Measurements from ENCODE around the gene ZNF783. TPM values are rescaled to one million over a fixed set of nuclear protein-coding genes. Genes with fewer than 3 reads are reported as not detected.

The ZNF783 gene
- polyA plus RNA-seq, 2 of the 4 experiments (the other 2 are of a cell fraction): 7.4 to 8.0 TPM

GRCh38 chr7:149310113-149310836 lies 48.3 kb downstream of the ZNF783 start:
- CTCF ChIA-PET: interaction anchor here (0.6 to 4.7 kb wide), 23 partner anchors 8 to 1565 kb away, joined by 3 to 25 read pairs (median 4); partner anchors contain the start of gene ZNF783
- peak; percentile 95 for ATAC-seq
- POLR2A ChIA-PET: interaction anchor here (0.8 to 2.0 kb wide), 3 partner anchors 48 to 113 kb away, joined by 3 to 13 read pairs (median 3); partner anchors contain the start of gene ZNF783
- H3K27ac ChIP-seq: no peak overlapping the region
- H3K4me1 ChIP-seq: no peaks in the 10 kb centered on the region
- H3K4me2 ChIP-seq: no peak overlapping the region
- H3K4me3 ChIP-seq: no peak overlapping the region
- FAIRE-seq: peak; percentile 61
- WGBS (ENCODE audit: missing lambda C conversion rate): 67% methylated on average over 3 of the region's 3 CpGs
- H3K9me3 ChIP-seq: no peaks in the 10 kb centered on the region
- DNase-seq (ENCODE audit: low read depth in 1 of 2, low spot score in 1 of 2): peak; percentile 87 to 88
- no peak for TF ChIP-seq BHLHE40 (IDR thresholded peaks at IDR 0.05; ENCODE audit: low read depth, low read length)
- no peak for TF ChIP-seq EP300 (IDR thresholded peaks at IDR 0.05)
- TF ChIP-seq ZSCAN20 (CRISPR knock-in tag; IDR thresholded peaks at IDR 0.05): no peak
- TF ChIP-seq EHF (CRISPR knock-in tag; IDR thresholded peaks at IDR 0.05): no peak
- no peak for TF ChIP-seq MAZ (IDR thresholded peaks at IDR 0.05; ENCODE audit: borderline replicate concordance, low read depth, low read length)
- TF ChIP-seq ZFP36 (IDR thresholded peaks at IDR 0.05; ENCODE audit: borderline replicate concordance, partially characterized antibody): no peak
- TF ChIP-seq NPAS2 (CRISPR knock-in tag; IDR thresholded peaks at IDR 0.05; ENCODE audit: borderline replicate concordance): no peak
- no peak for TF ChIP-seq FOXS1 (CRISPR knock-in tag; IDR thresholded peaks at IDR 0.05)
- TF ChIP-seq POLR2AphosphoS2 (conservative IDR thresholded peaks at IDR 0.05; ENCODE audit: low read length): no peak
- TF ChIP-seq, protein P1, sequence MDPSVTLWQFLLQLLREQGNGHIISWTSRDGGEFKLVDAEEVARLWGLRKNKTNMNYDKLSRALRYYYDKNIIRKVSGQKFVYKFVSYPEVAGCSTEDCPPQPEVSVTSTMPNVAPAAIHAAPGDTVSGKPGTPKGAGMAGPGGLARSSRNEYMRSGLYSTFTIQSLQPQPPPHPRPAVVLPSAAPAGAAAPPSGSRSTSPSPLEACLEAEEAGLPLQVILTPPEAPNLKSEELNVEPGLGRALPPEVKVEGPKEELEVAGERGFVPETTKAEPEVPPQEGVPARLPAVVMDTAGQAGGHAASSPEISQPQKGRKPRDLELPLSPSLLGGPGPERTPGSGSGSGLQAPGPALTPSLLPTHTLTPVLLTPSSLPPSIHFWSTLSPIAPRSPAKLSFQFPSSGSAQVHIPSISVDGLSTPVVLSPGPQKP (IDR thresholded peaks at IDR 0.05; ENCODE audit: low read depth, low read length): no peak
- TF ChIP-seq RCOR1 (IDR thresholded peaks at IDR 0.05; ENCODE audit: low read depth, low read length): no peak
- TF ChIP-seq HES2 (IDR thresholded peaks at IDR 0.05): no peak
- TF ChIP-seq POLR2A (IDR thresholded peaks at IDR 0.05; ENCODE audit: low read length): no peak
- no peak for TF ChIP-seq EHMT2 (IDR thresholded peaks at IDR 0.05; ENCODE audit: low read depth)
- no peak for TF ChIP-seq FOSL2 (IDR thresholded peaks at IDR 0.05)
- no peak for TF ChIP-seq FOSL2 (CRISPR knock-in tag; IDR thresholded peaks at IDR 0.05)
- peak; percentile 55 for TF ChIP-seq CTCF (IDR thresholded peaks at IDR 0.05)
- no peak for TF ChIP-seq MAX (IDR thresholded peaks at IDR 0.05)
- TF ChIP-seq BCL3 (IDR thresholded peaks at IDR 0.05): no peak
- TF ChIP-seq CBX2 (IDR thresholded peaks at IDR 0.05; ENCODE audit: borderline replicate concordance, low read depth): no peak
- TF ChIP-seq RNF2 (IDR thresholded peaks at IDR 0.05; ENCODE audit: borderline replicate concordance, low read depth): no peak
- 0 out of 2 replicates have a peak, but pooled peaks have one; percentile 33 for TF ChIP-seq TFCP2L1 (CRISPR knock-in tag; IDR thresholded peaks at IDR 0.05)
- TF ChIP-seq GATA3 (IDR thresholded peaks at IDR 0.05; ENCODE audit: borderline replicate concordance): no peak
- peak; percentile 28; the same call in 1 of the 2 replicates for TF ChIP-seq HOXA7 (CRISPR knock-in tag; IDR thresholded peaks at IDR 0.05)
- no peak for TF ChIP-seq ZC3H11A (IDR thresholded peaks at IDR 0.05)
- TF ChIP-seq ESRRA (IDR thresholded peaks at IDR 0.05; ENCODE audit: borderline replicate concordance, low read length): no peak
- peak; percentile 51 to 66 for TF ChIP-seq RAD21 (conservative IDR thresholded peaks at IDR 0.05 in 1 of 2, IDR thresholded peaks at IDR 0.05 in 1 of 2)
- no peak for TF ChIP-seq CEBPB (IDR thresholded peaks at IDR 0.05)
- no peak for TF ChIP-seq CHD2 (IDR thresholded peaks at IDR 0.05; ENCODE audit: low read length, partially characterized antibody)
- TF ChIP-seq ATOH8 (CRISPR knock-in tag; IDR thresholded peaks at IDR 0.05; ENCODE audit: low read depth): no peak
- no peak for TF ChIP-seq KDM1A (IDR thresholded peaks at IDR 0.05; ENCODE audit: low read depth)
- TF ChIP-seq NFE2L2 (conservative IDR thresholded peaks at IDR 0.05; ENCODE audit: low read length): no peak
- TF ChIP-seq NR3C1 (IDR thresholded peaks at IDR 0.05): no peak
